ENCODE results near the gene AADAC.
"Not testable (repeated sequence)": the region's sequence is repeated elsewhere in the genome, so short reads cannot be mapped to it uniquely, and the experiment has no call there.

Gene AADAC

GRCh38 chr3:151859905-151860304 lies 46.0 kb downstream of the AADAC start:
- DNase-seq = no peak

- no peak for DNase-seq
Measured at GRCh38 chr3:151863611-151864010, 49.7 kb downstream of the AADAC start.

- no peak for DNase-seq
Measured at GRCh38 chr3:151864423-151865101, 50.6 kb downstream of the AADAC start.

GRCh38 chr3:151866711-151867410 lies 52.9 kb downstream of the AADAC start:
- no peak for DNase-seq

- DNase-seq = no peak
Measured at GRCh38 chr3:151867666-151868065, 53.8 kb downstream of the AADAC start.

GRCh38 chr3:151869181-151869580 lies 55.3 kb downstream of the AADAC start:
- DNase-seq = no peak

- no peak for DNase-seq
Measured at GRCh38 chr3:151871639-151872468, 57.9 kb downstream of the AADAC start.

- no peak for DNase-seq
Measured at GRCh38 chr3:151873398-151873797, 59.5 kb downstream of the AADAC start, which contains the start of gene SUCNR1. TSS of gene SUCNR1 (plus strand) at chr3:151873643. CDS start at chr3:151879893, 6,250 bp downstream.

- not testable (repeated sequence) for DNase-seq
Measured at GRCh38 chr3:151874079-151874478, 60.2 kb downstream of the AADAC start.

- DNase-seq = no peak
Measured at GRCh38 chr3:151875759-151876158, 61.8 kb downstream of the AADAC start.

- no peak for DNase-seq
Measured at GRCh38 chr3:151877269-151877668, 63.4 kb downstream of the AADAC start.
